AG04450 (cell line): ENCODE data around the gene DLL4. TPM values are rescaled to one million over a fixed set of nuclear protein-coding genes. Genes with fewer than 3 reads are reported as not detected.

Experiments
- CTCF ChIA-PET: fragments of 300-600, 350-600 bp; formaldehyde crosslinking; extraction: SDS; loops from one replicate; lab custom pipeline; 2022; ENCODE audit warnings: antibody characterized with exemption, inconsistent platforms; lab: Charles Lee
- POLR2A ChIA-PET: fragments of 350-600 bp; formaldehyde crosslinking; extraction: SDS; loops from one replicate; lab custom pipeline; 2021; ENCODE audit warnings: antibody characterized with exemption, inconsistent platforms; lab: Yijun Ruan, JAX
- DNase-seq: peaks from one replicate; pipeline ENCODE4 v3.0.0-alpha.2; 2011; ENCODE audit warnings: low read depth, low spot score
- H3K27ac ChIP-seq: one replicate; pipeline ENCODE4 v1.5.1; 2012; ENCODE audit warnings: low read depth, low read length, control low read depth
- H3K27me3 ChIP-seq: one replicate; pipeline ENCODE4 v1.6.0; 2012; ENCODE audit warnings: low read length; ENCODE audit not compliant: control insufficient read depth, insufficient read depth
- H3K4me3 ChIP-seq: 2 replicates; pipeline ENCODE4 v1.5.1; 2011; ENCODE audit warnings: mild to moderate bottlenecking, low read depth, low read length, control low read depth
- H3K9me3 ChIP-seq: 2 replicates; pipeline ENCODE4 v1.5.1; 2012; ENCODE audit warnings: low read length; ENCODE audit not compliant: control insufficient read depth, insufficient read depth
- polyA plus RNA-seq: library from polyadenylated mRNA; depleted of rRNA; stranded (reverse); fragments of >200 nt; gene quantifications from 2 replicates; pipeline ENCODE4 v1.2.3, GENCODE V29; 2011
- TF ChIP-seq, protein P1 (sequence below): IDR thresholded peaks from 2 replicates; pipeline ENCODE4 v1.5.1; 2011; ENCODE audit warnings: low read depth, low read length, control low read depth, inconsistent platforms

The DLL4 gene
- polyA plus RNA-seq, 1 experiment, result 1.5 TPM

DNA sequence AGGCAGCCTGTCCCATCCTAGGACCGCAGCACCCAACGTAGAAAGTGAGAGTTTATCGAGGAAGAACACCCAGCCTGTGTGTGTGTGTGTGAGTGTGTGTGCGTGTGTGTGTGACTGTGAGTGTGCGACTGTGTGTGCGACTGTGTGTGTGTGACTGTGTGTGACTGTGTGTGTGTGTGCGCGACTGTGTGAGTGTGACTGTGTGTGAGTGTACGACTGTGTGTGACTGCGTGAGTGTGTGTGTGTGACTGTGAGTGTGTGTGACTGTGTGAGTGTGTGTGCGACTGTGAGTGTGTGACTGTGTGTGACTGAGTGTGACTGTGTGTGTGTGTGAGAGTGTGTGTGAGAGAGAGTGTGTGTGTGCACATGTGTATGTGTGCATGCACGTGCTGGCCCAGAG is 15.1 kb upstream of the DLL4 start:
- ChIA-PET CTCF (no interaction called here), POLR2A (no interaction called here)
- Histone ChIP-seq H3K27ac (no peak overlapping the region), H3K27me3 (no peaks in the 10 kb centered on the region), H3K9me3 (no peaks in the 10 kb centered on the region), H3K4me3 (no peak overlapping the region)
- TF ChIP-seq, protein P1, sequence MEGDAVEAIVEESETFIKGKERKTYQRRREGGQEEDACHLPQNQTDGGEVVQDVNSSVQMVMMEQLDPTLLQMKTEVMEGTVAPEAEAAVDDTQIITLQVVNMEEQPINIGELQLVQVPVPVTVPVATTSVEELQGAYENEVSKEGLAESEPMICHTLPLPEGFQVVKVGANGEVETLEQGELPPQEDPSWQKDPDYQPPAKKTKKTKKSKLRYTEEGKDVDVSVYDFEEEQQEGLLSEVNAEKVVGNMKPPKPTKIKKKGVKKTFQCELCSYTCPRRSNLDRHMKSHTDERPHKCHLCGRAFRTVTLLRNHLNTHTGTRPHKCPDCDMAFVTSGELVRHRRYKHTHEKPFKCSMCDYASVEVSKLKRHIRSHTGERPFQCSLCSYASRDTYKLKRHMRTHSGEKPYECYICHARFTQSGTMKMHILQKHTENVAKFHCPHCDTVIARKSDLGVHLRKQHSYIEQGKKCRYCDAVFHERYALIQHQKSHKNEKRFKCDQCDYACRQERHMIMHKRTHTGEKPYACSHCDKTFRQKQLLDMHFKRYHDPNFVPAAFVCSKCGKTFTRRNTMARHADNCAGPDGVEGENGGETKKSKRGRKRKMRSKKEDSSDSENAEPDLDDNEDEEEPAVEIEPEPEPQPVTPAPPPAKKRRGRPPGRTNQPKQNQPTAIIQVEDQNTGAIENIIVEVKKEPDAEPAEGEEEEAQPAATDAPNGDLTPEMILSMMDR, result no peak
- no peak for DNase-seq

DNA sequence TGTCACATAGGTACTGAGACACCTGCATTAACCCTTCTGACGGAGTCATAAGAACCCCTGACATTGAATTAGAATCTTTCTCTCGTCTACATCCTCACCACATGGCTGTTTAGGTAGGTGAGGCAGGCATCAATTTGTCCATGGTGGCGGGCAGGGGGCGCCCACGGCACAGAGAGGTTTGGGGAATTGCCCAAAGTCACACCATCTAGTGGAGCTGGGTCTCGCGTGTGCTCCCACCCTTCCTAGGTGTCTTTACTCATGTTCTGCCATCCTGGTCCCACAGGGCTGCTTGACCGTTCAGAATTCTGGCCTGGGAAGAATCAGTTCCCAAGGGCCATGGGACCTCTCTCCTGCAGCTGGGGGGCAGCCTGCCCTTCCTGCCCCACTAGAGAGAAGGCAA is 14.7 kb upstream of the DLL4 start:
- H3K9me3 ChIP-seq, result no peaks in the 10 kb centered on the region
- POLR2A ChIA-PET, result no interaction called here
- no peak for DNase-seq
- no peaks in the 10 kb centered on the region for H3K27me3 ChIP-seq
- TF ChIP-seq, protein P1, result 0 out of 2 replicates have a peak, but pooled peaks have one; percentile 5
- CTCF ChIA-PET, result interaction anchor here (1.2 kb wide), 1 partner anchor 8 kb away, joined by 11 read pairs; no protein-coding TSS in a partner anchor
- H3K27ac ChIP-seq, result no peak overlapping the region
- no peak overlapping the region for H3K4me3 ChIP-seq

DNA sequence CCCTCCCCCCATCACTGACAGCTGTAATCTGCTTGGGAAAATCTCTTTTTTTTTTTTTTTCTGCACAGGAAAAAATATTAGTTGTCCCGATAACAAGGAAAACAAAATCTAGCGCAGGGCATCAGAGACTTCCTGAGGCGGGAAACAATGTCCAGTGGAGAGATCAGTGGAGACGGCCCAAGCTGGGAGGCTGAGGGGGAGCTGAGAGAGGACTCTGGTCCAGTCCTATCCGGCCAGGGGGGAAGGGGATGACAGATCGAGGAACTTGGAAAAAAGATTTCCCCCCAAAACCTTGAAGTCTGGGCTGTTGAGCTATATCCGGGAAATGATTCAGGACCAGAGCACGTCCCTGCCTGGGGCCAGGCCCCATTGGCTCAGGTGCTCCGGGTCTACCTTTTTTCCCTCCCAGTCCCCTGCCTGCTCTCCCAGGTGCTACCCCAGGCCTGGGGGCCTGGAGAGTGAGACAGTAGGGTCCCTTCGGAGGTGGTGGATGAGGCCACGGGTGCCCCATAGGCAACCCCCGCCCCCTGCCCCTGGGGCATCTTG is 14.0 kb upstream of the DLL4 start:
- CTCF ChIA-PET, result interaction anchor here (1.2 kb wide), 1 partner anchor 9 kb away, joined by 11 read pairs; no protein-coding TSS in a partner anchor
- Histone ChIP-seq H3K9me3 (no peaks in the 10 kb centered on the region), H3K4me3 (no peak overlapping the region), H3K27me3 (no peaks in the 10 kb centered on the region), H3K27ac (no peak overlapping the region)
- POLR2A ChIA-PET, result no interaction called here
- DNase-seq, result no peak
- TF ChIP-seq, protein P1, result no peak

DNA sequence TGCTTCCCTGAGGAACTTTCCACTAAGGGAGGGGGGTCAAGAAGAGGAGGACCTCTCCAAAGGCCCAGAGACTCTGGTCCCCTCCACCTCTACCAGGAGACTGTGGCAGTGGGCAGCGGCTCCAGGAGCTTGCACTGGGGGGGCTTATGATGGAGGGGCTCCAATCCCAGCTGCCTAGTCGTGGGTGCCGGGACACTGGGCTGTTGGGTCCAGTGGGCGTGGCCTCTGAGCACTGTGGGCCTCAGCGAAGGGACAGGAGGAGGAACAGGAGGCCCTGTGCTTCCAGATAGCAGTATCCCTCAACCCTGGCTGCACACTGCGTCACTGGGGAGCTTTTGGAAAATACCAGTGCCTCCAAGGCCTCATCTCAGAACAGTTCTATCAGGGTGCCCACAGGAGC is 13.5 kb upstream of the DLL4 start:
- Histone ChIP-seq H3K27ac (no peak overlapping the region), H3K9me3 (no peaks in the 10 kb centered on the region), H3K4me3 (no peak overlapping the region), H3K27me3 (no peaks in the 10 kb centered on the region)
- TF ChIP-seq, protein P1, result no peak
- no peak for DNase-seq
- POLR2A ChIA-PET, result no interaction called here
- CTCF ChIA-PET, result interaction anchor here (0.7 to 1.4 kb wide), 3 partner anchors 9 to 12 kb away, joined by 3 to 11 read pairs (median 3); no protein-coding TSS in a partner anchor

DNA sequence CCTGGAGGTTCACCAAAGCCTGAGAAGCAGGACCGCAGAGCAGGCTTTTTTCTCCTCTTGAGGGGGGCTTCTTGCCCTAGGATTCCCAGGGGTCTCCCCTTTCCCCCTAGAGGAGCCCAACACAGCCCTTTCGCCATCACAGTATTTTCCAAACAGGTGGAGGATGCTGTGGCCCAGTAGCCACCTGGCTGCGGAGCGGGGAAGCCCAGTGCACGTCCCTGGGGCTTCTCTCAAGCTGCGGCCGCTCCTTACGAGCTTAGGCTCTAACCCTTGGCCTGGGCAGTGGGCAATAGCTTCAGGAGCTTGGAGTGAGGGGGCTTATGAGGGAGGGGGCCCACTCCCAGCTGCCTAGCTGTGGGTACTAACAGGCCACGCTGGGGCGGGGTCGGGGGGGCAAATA is 11.6 kb upstream of the DLL4 start:
- TF ChIP-seq, protein P1, result no peak
- H3K9me3 ChIP-seq, result no peaks in the 10 kb centered on the region
- no peak for DNase-seq
- no peaks in the 10 kb centered on the region for H3K27me3 ChIP-seq
- ChIA-PET CTCF (interaction anchor here (0.6 kb wide), 2 partner anchors 25 to 118 kb away, joined by 3 to 4 read pairs; no protein-coding TSS in a partner anchor), POLR2A (no interaction called here)
- no peak overlapping the region for H3K4me3 ChIP-seq
- H3K27ac ChIP-seq, result no peak overlapping the region
